Measurements from ENCODE around the gene ADCY3.

The ADCY3 gene

GRCh38 chr2:24886691-24887304 is 33.2 kb downstream of the ADCY3 start:
- TF ChIP-seq OSR1 (CRISPR knock-in tag; IDR thresholded peaks at IDR 0.05) (no peak), ZFP3 (CRISPR knock-in tag; IDR thresholded peaks at IDR 0.05) (no peak), PPARA (CRISPR knock-in tag; IDR thresholded peaks at IDR 0.05; ENCODE audit: borderline replicate concordance) (no peak), ZNF70 (CRISPR knock-in tag; IDR thresholded peaks at IDR 0.05) (no peak), ISL1 (CRISPR knock-in tag; IDR thresholded peaks at IDR 0.05) (no peak), GLIS3 (CRISPR knock-in tag; IDR thresholded peaks at IDR 0.05) (no peak), ARNTL (CRISPR knock-in tag; IDR thresholded peaks at IDR 0.05; ENCODE audit: borderline replicate concordance, low read depth) (no peak), TSHZ2 (CRISPR knock-in tag; IDR thresholded peaks at IDR 0.05) (no peak), RARB (CRISPR knock-in tag; IDR thresholded peaks at IDR 0.05) (no peak), ZFP30 (CRISPR knock-in tag; IDR thresholded peaks at IDR 0.05) (no peak), ZNF565 (CRISPR knock-in tag; conservative IDR thresholded peaks at IDR 0.05; ENCODE audit: low read depth) (no peak), SNAI2 (CRISPR knock-in tag; IDR thresholded peaks at IDR 0.05) (no peak), CSRNP3 (CRISPR knock-in tag; IDR thresholded peaks at IDR 0.05) (no peak), PATZ1 (CRISPR knock-in tag; IDR thresholded peaks at IDR 0.05; ENCODE audit: borderline replicate concordance) (no peak), ZNF8 (CRISPR knock-in tag; IDR thresholded peaks at IDR 0.05) (no peak), CREB5 (CRISPR knock-in tag; IDR thresholded peaks at IDR 0.05; ENCODE audit: low read depth) (no peak), CSDC2 (CRISPR knock-in tag; IDR thresholded peaks at IDR 0.05) (no peak), POU6F1 (CRISPR knock-in tag; IDR thresholded peaks at IDR 0.05; ENCODE audit: borderline replicate concordance, low read depth) (no peak), TOX (CRISPR knock-in tag; IDR thresholded peaks at IDR 0.05; ENCODE audit: borderline replicate concordance) (no peak), TCF4 (CRISPR knock-in tag; IDR thresholded peaks at IDR 0.05; ENCODE audit: borderline replicate concordance) (no peak)
- no peak for ATAC-seq

GRCh38 chr2:24886126-24886501 is 33.9 kb downstream of the ADCY3 start:
- no peak for ATAC-seq
- TF ChIP-seq TSHZ2 (CRISPR knock-in tag; IDR thresholded peaks at IDR 0.05) = no peak
- TF ChIP-seq PPARA (CRISPR knock-in tag; IDR thresholded peaks at IDR 0.05; ENCODE audit: borderline replicate concordance) = no peak
- no peak for TF ChIP-seq ISL1 (CRISPR knock-in tag; IDR thresholded peaks at IDR 0.05)
- no peak for TF ChIP-seq BACH2 (CRISPR knock-in tag; IDR thresholded peaks at IDR 0.05; ENCODE audit: borderline replicate concordance)
- TF ChIP-seq ZFP30 (CRISPR knock-in tag; IDR thresholded peaks at IDR 0.05) = no peak
- no peak for TF ChIP-seq TOX (CRISPR knock-in tag; IDR thresholded peaks at IDR 0.05; ENCODE audit: borderline replicate concordance)

Measured in SK-N-SH treated with all-trans-retinoic acid at 6 μM for 48 hours (cell line).